Measurements from ENCODE around the gene CAMK1.

CAMK1 gene

GRCh38 chr3:9770276-9770812 lies 597 bp upstream of the CAMK1 start:
- no peak for DNase-seq

GRCh38 chr3:9769012-9769411 lies 735 bp downstream of the CAMK1 start:
- DNase-seq, result no peak

GRCh38 chr3:9768141-9768775 lies 1.5 kb downstream of the CAMK1 start:
- no peak for DNase-seq

GRCh38 chr3:9767418-9767817 lies 2.3 kb downstream of the CAMK1 start:
- DNase-seq, result no peak

GRCh38 chr3:9765865-9766264 lies 3.9 kb downstream of the CAMK1 start:
- no peak for DNase-seq

- DNase-seq, result no peak
Measured at GRCh38 chr3:9762871-9763270, 6.9 kb downstream of the CAMK1 start.

GRCh38 chr3:9761919-9762318 lies 7.8 kb downstream of the CAMK1 start:
- DNase-seq, result no peak

- no peak for DNase-seq
Measured at GRCh38 chr3:9760779-9761505, 8.8 kb downstream of the CAMK1 start.

- DNase-seq, result no peak
Measured at GRCh38 chr3:9757427-9757826, 12.3 kb downstream of the CAMK1 start.

GRCh38 chr3:9754678-9755077 lies 15.1 kb downstream of the CAMK1 start:
- DNase-seq, result no peak

- DNase-seq, result peak in 1 of 3 experiments; percentile 8
Measured at GRCh38 chr3:9750556-9751411, 19.0 kb downstream of the CAMK1 start.

GRCh38 chr3:9749645-9750555 lies 19.8 kb downstream of the CAMK1 start, which contains the start of gene OGG1:
Gene OGG1 (plus strand): TSS chr3:9749952. CDS start chr3:9750287, 335 bp downstream.
- peak; percentile 90 to 97 (median 92) for DNase-seq

- no peak for DNase-seq
Measured at GRCh38 chr3:9749296-9749644, 20.5 kb downstream of the CAMK1 start.

GRCh38 chr3:9748031-9748430 lies 21.7 kb downstream of the CAMK1 start:
- no peak for DNase-seq

- no peak for DNase-seq
Measured at GRCh38 chr3:9747267-9747666, 22.5 kb downstream of the CAMK1 start.

- DNase-seq, result no peak
Measured at GRCh38 chr3:9746330-9746729, 23.4 kb downstream of the CAMK1 start.

- no peak for DNase-seq
Measured at GRCh38 chr3:9745521-9745920, 24.2 kb downstream of the CAMK1 start.

GRCh38 chr3:9744162-9744561 lies 25.6 kb downstream of the CAMK1 start:
- no peak for DNase-seq

- DNase-seq, result no peak
Measured at GRCh38 chr3:9743548-9743947, 26.2 kb downstream of the CAMK1 start.

- no peak for DNase-seq
Measured at GRCh38 chr3:9742560-9742959, 27.2 kb downstream of the CAMK1 start.

- DNase-seq, result no peak
Measured at GRCh38 chr3:9739181-9739580, 30.6 kb downstream of the CAMK1 start.

- DNase-seq, result no peak
Measured at GRCh38 chr3:9736831-9737230, 32.9 kb downstream of the CAMK1 start.
